ENCODE data around the gene PRSS57. TPM values are rescaled to one million over a fixed set of nuclear protein-coding genes. Genes with fewer than 3 reads are reported as not detected.

Gene PRSS57
- total and polyA plus RNA-seq, 2 of the 4 experiments (the other 2 are of a cell fraction): not detected

DNA sequence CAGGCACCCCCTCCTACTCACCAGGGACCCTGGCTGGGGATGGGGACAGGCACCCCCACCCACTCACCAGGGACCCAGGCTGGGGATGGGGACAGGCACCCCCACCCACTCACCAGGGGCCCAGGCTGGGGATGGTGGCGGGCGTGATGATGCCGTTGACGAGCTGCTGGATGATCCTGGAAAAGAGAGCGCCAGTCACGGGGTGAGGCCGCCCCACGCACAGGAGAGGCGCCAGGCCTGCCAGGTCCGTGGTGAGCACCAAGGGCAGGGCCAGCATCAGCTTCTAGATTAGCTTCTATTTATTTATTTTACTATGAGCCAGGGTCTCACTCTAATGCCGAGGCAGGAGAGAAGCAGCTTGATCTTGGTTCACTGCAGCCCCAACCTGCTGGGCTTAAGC is 45.1 kb downstream of the PRSS57 start:
- Histone ChIP-seq H3K4me2 (ENCODE audit: low read depth, low read length) (no peak overlapping the region), H3K27ac (ENCODE audit: insufficient read depth, low read length) (no peak overlapping the region), H4K20me1 (ENCODE audit: insufficient read depth, low read length) (peaks cover 35% of the 10 kb centered on the region), H3K9me3 (ENCODE audit: control insufficient read depth, insufficient read depth, low read length) (no peaks in the 10 kb centered on the region), H3K27me3 (ENCODE audit: control insufficient read depth, insufficient read depth, low read length) (no peaks in the 10 kb centered on the region), H2AFZ (replicated peaks; ENCODE audit: low read length, poor library complexity) (no peak overlapping the region), H2BK15ac (ENCODE audit: low read depth, low read length) (no peak overlapping the region), H2AK5ac (ENCODE audit: low read depth, low read length) (no peak overlapping the region), H2AK9ac (replicated peaks; ENCODE audit: low read depth, low read length, poor library complexity) (no peak overlapping the region), H3K36me3 (ENCODE audit: control insufficient read depth, insufficient read depth, low read length) (peaks cover 56% of the 10 kb centered on the region), H4K8ac (ENCODE audit: low read depth in 2 of 2, low read length in 2 of 2) (no peak overlapping the region), H3K56ac (ENCODE audit: extremely low read depth, insufficient read depth, low read length) (no peak overlapping the region), H3K14ac (replicated peaks; ENCODE audit: low read depth, low read length) (no peak overlapping the region), H4K5ac (ENCODE audit: low read depth, low read length) (no peak overlapping the region), H3K9me1 (ENCODE audit: insufficient read depth, low read length) (no peaks in the 10 kb centered on the region), H4K91ac (ENCODE audit: insufficient read depth, low read depth, low read length) (no peak overlapping the region), H2BK120ac (ENCODE audit: low read depth, low read length) (no peak overlapping the region), H3K79me1 (ENCODE audit: low read depth in 1 of 2, low read length in 2 of 2) (peaks cover 0 to 21% of the 10 kb centered on the region in 2 experiments; a peak in 3 of 4 replicates), H3K4me1 (ENCODE audit: control insufficient read depth, insufficient read depth, low read length) (no peaks in the 10 kb centered on the region), H2BK20ac (ENCODE audit: low read depth, low read length) (no peak overlapping the region), H2BK5ac (ENCODE audit: low read depth, low read length, poor library complexity, severe bottlenecking) (no peak overlapping the region), H3K23ac (ENCODE audit: low read depth, low read length) (no peak overlapping the region), H3K9ac (ENCODE audit: low read depth, low read length) (no peak overlapping the region), H3K18ac (ENCODE audit: low read depth, low read length) (no peak overlapping the region), H3K4ac (ENCODE audit: low read depth, low read length) (no peak overlapping the region), H3K4me3 (ENCODE audit: insufficient read depth, low read depth, low read length) (no peak overlapping the region)
- BruUV-seq (replicated peaks): no TSS peak
- in situ Hi-C loops (cut with MboI; ENCODE audit: low sequenced_read_pairs) (no loop called here), intact Hi-C loops (cut with micrococcal nuclease) (no loop called here), dilution Hi-C loops (cut with HindIII; ENCODE audit: low sequenced_read_pairs, unreplicated experiment) (no loop called here)
- POLR2A ChIA-PET (ENCODE audit: unreplicated experiment): no interaction called here
- CTCF ChIA-PET: no interaction called here
- TF ChIP-seq BHLHE40 (IDR thresholded peaks at IDR 0.05; ENCODE audit: low read depth, low read length) (no peak), CHD1 (IDR thresholded peaks at IDR 0.05; ENCODE audit: low read depth, low read length) (no peak), FOS (IDR thresholded peaks at IDR 0.05; ENCODE audit: low read depth, low read length) (no peak), SMC3 (IDR thresholded peaks at IDR 0.05; ENCODE audit: low read depth, low read length) (no peak), USF2 (IDR thresholded peaks at IDR 0.05; ENCODE audit: low read depth, low read length) (no peak), RAD21 (IDR thresholded peaks at IDR 0.05; ENCODE audit: low read length) (no peak), POLR2A (IDR thresholded peaks at IDR 0.05; ENCODE audit: low read depth, low read length) (no peak), NFE2L2 (IDR thresholded peaks at IDR 0.05; ENCODE audit: low read depth, low read length) (no peak), CEBPB (IDR thresholded peaks at IDR 0.05; ENCODE audit: low read depth, low read length) (no peak), MAZ (IDR thresholded peaks at IDR 0.05; ENCODE audit: borderline replicate concordance, low read depth, low read length) (no peak), RCOR1 (IDR thresholded peaks at IDR 0.05; ENCODE audit: insufficient replicate concordance, low read length) (no peak), RFX5 (IDR thresholded peaks at IDR 0.05; ENCODE audit: low read depth, low read length) (no peak), MXI1 (IDR thresholded peaks at IDR 0.05; ENCODE audit: borderline replicate concordance, low read depth, low read length) (no peak), MAFK (IDR thresholded peaks at IDR 0.05; ENCODE audit: low read depth, low read length) (no peak)
- TF ChIP-seq, protein P1, sequence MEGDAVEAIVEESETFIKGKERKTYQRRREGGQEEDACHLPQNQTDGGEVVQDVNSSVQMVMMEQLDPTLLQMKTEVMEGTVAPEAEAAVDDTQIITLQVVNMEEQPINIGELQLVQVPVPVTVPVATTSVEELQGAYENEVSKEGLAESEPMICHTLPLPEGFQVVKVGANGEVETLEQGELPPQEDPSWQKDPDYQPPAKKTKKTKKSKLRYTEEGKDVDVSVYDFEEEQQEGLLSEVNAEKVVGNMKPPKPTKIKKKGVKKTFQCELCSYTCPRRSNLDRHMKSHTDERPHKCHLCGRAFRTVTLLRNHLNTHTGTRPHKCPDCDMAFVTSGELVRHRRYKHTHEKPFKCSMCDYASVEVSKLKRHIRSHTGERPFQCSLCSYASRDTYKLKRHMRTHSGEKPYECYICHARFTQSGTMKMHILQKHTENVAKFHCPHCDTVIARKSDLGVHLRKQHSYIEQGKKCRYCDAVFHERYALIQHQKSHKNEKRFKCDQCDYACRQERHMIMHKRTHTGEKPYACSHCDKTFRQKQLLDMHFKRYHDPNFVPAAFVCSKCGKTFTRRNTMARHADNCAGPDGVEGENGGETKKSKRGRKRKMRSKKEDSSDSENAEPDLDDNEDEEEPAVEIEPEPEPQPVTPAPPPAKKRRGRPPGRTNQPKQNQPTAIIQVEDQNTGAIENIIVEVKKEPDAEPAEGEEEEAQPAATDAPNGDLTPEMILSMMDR (conservative IDR thresholded peaks at IDR 0.05; ENCODE audit: low read depth, low read length): no peak
- TF ChIP-seq, protein P2, sequence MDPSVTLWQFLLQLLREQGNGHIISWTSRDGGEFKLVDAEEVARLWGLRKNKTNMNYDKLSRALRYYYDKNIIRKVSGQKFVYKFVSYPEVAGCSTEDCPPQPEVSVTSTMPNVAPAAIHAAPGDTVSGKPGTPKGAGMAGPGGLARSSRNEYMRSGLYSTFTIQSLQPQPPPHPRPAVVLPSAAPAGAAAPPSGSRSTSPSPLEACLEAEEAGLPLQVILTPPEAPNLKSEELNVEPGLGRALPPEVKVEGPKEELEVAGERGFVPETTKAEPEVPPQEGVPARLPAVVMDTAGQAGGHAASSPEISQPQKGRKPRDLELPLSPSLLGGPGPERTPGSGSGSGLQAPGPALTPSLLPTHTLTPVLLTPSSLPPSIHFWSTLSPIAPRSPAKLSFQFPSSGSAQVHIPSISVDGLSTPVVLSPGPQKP (IDR thresholded peaks at IDR 0.05; ENCODE audit: borderline replicate concordance, low read depth, low read length): no peak
- DNase-seq (no peak), ATAC-seq (ENCODE audit: low read depth) (no peak)
- no CpG with 5 or more reads among the region's 11 CpGs for WGBS, 2 experiments (ENCODE audit: extremely low coverage in 2 of 2, insufficient read length in 1 of 2)

All from IMR-90 (cell line).